Measurements from ENCODE around the gene ACTR3C. TPM values are rescaled to one million over a fixed set of nuclear protein-coding genes. Genes with fewer than 3 reads are reported as not detected.
"Not testable (repeated sequence)": the region's sequence is repeated elsewhere in the genome, so short reads cannot be mapped to it uniquely, and the experiment has no call there.

ACTR3C gene
- total and polyA plus RNA-seq, 8 donors: 9.0 to 26.5 (median 17.2) TPM

DNA sequence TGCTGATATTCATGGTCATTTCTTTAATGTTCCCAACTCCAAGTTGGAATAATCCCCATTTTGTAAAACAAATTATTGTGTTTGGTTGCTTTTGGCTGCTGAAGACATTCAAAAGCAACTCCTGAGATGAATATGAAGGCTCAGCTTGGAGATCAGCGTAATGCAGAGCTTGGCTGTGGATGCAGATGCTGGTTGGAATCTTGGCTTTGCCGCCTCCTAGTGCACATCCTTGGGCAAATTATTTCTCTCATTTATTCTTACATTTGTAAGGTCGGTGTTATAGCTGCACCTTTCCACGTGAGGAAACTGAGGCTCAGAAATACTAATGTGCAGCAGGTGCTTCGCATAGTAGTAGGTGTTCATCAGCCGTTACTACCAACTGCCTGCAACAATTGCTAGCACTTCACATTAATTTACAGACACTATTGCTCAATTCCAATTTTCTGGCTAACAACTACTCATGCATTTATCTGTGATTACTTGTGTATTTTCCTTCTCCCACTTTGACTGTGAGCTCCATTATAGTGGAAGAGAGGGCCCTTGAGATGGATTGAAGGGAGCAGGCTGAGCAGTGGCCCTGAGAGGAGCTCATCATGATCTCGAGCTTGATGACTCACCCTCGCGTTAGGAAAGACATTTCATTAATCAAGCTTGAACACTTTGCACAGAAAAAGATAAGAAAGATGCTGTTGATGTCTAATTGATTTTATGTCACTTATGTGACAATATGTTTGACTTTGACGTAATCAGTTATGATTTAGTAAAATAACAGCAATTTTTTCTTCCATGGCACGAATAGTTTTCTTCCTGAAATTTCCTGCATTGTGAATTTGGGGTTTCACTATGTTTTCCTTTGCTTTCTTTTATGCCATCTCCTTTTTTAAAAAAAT is 101.0 kb downstream of the ACTR3C start:
- H3K27ac ChIP-seq; H3K27me3 ChIP-seq; ATAC-seq; H3K4me1 ChIP-seq; intact Hi-C loops (cut with DNase I); H3K9me3 ChIP-seq; H3K4me3 ChIP-seq; DNase-seq; H3K36me3 ChIP-seq; FAIRE-seq: not testable (repeated sequence)
- 44 to 47% methylated on average over 11 of the region's 11 CpGs for WGBS, 2 donors

GRCh38 chr7:150220673-150221181 is 102.6 kb downstream of the ACTR3C start:
- H3K4me3 ChIP-seq: peak overlapping the region in 1 of 4 donors; percentile 28
- H3K36me3 ChIP-seq; H3K9me3 ChIP-seq; H3K27ac ChIP-seq; intact Hi-C loops (cut with DNase I); FAIRE-seq; H3K4me1 ChIP-seq; H3K27me3 ChIP-seq: not testable (repeated sequence)
- WGBS, 2 donors: 1 to 2% methylated on average over 31 to 37 of the region's 38 CpGs
- peak; percentile 57 to 82 (median 78) for ATAC-seq
- DNase-seq: peak in 2 of 6 donors; percentile 54 to 63

- peak in 1 of 6 donors; percentile 47 for DNase-seq
- intact Hi-C loops (cut with DNase I); FAIRE-seq; H3K4me1 ChIP-seq; H3K36me3 ChIP-seq; H3K27me3 ChIP-seq; H3K27ac ChIP-seq; H3K9me3 ChIP-seq; H3K4me3 ChIP-seq: not testable (repeated sequence)
- 5 to 8% methylated on average over 23 to 24 of the region's 50 CpGs for WGBS, 2 donors
- peak; percentile 30 to 46 (median 41) for ATAC-seq
Observed at GRCh38 chr7:150219941-150220658, 103.2 kb downstream of the ACTR3C start.

- DNase-seq; H3K4me1 ChIP-seq; H3K27me3 ChIP-seq; H3K36me3 ChIP-seq; FAIRE-seq; H3K27ac ChIP-seq; ATAC-seq; intact Hi-C loops (cut with DNase I); H3K9me3 ChIP-seq; H3K4me3 ChIP-seq: not testable (repeated sequence)
- 91 to 100% methylated on average over 1 of the region's 1 CpG for WGBS, 2 donors
Observed at GRCh38 chr7:150206848-150207247, 116.5 kb downstream of the ACTR3C start.

DNA sequence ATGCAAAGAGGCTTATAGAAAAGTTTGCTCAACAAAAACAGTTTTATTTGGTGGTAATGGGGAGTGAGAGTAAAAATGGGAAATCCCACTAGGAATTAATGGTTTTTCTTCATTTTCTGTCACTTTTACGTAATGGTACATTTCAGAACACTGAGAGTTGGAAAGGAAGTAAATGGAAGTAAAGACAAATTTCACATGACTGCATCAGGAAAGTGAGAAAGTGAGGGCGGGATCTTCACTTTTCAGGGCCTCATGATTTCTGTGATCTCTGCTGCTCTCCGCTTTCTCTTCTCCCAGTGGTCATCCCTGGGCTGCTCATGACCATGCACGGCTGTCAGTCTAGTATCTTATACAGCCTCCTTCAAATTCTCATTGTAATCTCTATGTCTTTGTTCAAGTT is 117.5 kb downstream of the ACTR3C start:
- H3K9me3 ChIP-seq; H3K4me1 ChIP-seq; ATAC-seq; intact Hi-C loops (cut with DNase I); H3K36me3 ChIP-seq; H3K27me3 ChIP-seq; FAIRE-seq; DNase-seq; H3K27ac ChIP-seq; H3K4me3 ChIP-seq: not testable (repeated sequence)
- WGBS, 2 donors: 96% methylated on average over 4 of the region's 4 CpGs

DNA sequence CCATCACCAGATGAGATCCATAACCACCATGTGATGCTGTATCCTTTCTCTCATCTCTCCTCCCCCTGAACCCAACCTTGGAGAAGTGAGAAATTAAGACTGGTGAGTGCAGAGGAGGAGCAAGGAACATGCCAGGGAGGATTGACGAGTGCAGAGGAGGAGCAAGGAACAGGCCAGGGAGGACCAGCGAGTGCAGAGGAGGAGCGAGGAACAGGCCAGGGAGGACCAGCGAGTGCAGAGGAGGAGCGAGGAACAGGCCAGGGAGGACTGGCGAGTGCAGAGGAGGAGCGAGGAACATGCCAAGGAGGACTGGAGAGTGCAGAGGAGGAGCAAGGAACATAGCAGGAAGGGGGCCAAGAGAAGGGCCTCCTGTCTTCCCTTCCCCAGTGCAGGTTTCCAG is 118.8 kb downstream of the ACTR3C start:
- WGBS, 2 donors: 90 to 91% methylated on average over 7 of the region's 7 CpGs
- FAIRE-seq: not testable (repeated sequence)

GRCh38 chr7:150202894-150203293 is 120.5 kb downstream of the ACTR3C start:
- FAIRE-seq; H3K9me3 ChIP-seq; intact Hi-C loops (cut with DNase I); H3K36me3 ChIP-seq; H3K4me3 ChIP-seq; DNase-seq; H3K27ac ChIP-seq; H3K27me3 ChIP-seq; H3K4me1 ChIP-seq; ATAC-seq: not testable (repeated sequence)
- WGBS, 2 donors: 89 to 94% methylated on average over 4 of the region's 4 CpGs

More for the DNA sequence above, 118.8 kb downstream of the ACTR3C start:
- DNase-seq; H3K27ac ChIP-seq; H3K36me3 ChIP-seq; H3K9me3 ChIP-seq; H3K4me1 ChIP-seq; intact Hi-C loops (cut with DNase I); H3K27me3 ChIP-seq; ATAC-seq; H3K4me3 ChIP-seq: not testable (repeated sequence)

Other genes with a start within 250 kb of the ACTR3C start
- gene LRRC61, start 190 bp downstream of the ACTR3C start, total RNA-seq: 10 to 100 TPM in 1 of 6 donors, 1 to 10 TPM in 5; 7.1 to 10.3 (median 8.8) TPM
- 10 to 100 TPM in 1 of 2 donors, 1 to 10 TPM in 1; 7.1 to 11.2 TPM for gene LRRC61, start 190 bp downstream of the ACTR3C start, polyA plus RNA-seq
- 100 to 1,000 TPM; 125 to 408 (median 236) TPM for gene RARRES2, start 18.1 kb upstream of the ACTR3C start, total RNA-seq
- gene RARRES2, start 18.1 kb upstream of the ACTR3C start, polyA plus RNA-seq: 100 to 1,000 TPM; 184 to 246 TPM
- 10 to 100 TPM; 48.1 to 76.3 (median 63.2) TPM for gene REPIN1, start 45.3 kb upstream of the ACTR3C start, total RNA-seq
- gene REPIN1, start 45.3 kb upstream of the ACTR3C start, polyA plus RNA-seq: 10 to 100 TPM; 57.5 to 78.8 TPM
- 1 to 10 TPM; 2.0 to 3.9 (median 2.8) TPM for gene ZNF775, start 55.8 kb upstream of the ACTR3C start, total RNA-seq
- 1 to 10 TPM; 3.2 to 7.4 TPM for gene ZNF775, start 55.8 kb upstream of the ACTR3C start, polyA plus RNA-seq
- 1 to 10 TPM in 5 of 6 donors, under 1 TPM in 1; 0.75 to 5.9 (median 1.8) TPM for gene GIMAP8, start 127.1 kb upstream of the ACTR3C start, total RNA-seq
- 1 to 10 TPM; 2.2 to 3.1 TPM for gene GIMAP8, start 127.1 kb upstream of the ACTR3C start, polyA plus RNA-seq
- 1 to 10 TPM; 1.1 to 5.8 (median 3.9) TPM for gene GIMAP7, start 191.3 kb upstream of the ACTR3C start, total RNA-seq
- gene GIMAP7, start 191.3 kb upstream of the ACTR3C start, polyA plus RNA-seq: 10 to 100 TPM in 1 of 2 donors, 1 to 10 TPM in 1; 8.4 to 12.3 TPM
- gene GIMAP4, start 243.8 kb upstream of the ACTR3C start, total RNA-seq: 10 to 100 TPM in 1 of 6 donors, 1 to 10 TPM in 5; 3.1 to 15.3 (median 4.6) TPM
- 1 to 10 TPM; 6.7 to 7.1 TPM for gene GIMAP4, start 243.8 kb upstream of the ACTR3C start, polyA plus RNA-seq